Kidney (tissue), 14 donors: Measurements from ENCODE around the gene RYR2. TPM values are rescaled to one million over a fixed set of nuclear protein-coding genes. Genes with fewer than 3 reads are reported as not detected.
"Not testable (repeated sequence)": the region's sequence is repeated elsewhere in the genome, so short reads cannot be mapped to it uniquely, and the experiment has no call there.

Experiments
- DNase-seq, 5 donors: peaks; one replicate each; pipeline ENCODE4 v3.0.0-alpha.2; 2013 to 2020
- FAIRE-seq: peaks from 2 replicates; lab custom pipeline; 2012; peaks lifted over from hg19 to GRCh38; lab: Jason Lieb, UNC
- H3K27ac ChIP-seq, 2 donors: one replicate each; pipeline ENCODE4 v1.7.0; 2013; ENCODE audit warnings: low read depth in 2 of 2, low read length in 2 of 2, inconsistent platforms in 1 of 2
- H3K27me3 ChIP-seq: one replicate; pipeline ENCODE4 v1.7.1; 2013; ENCODE audit warnings: low read length, inconsistent platforms; ENCODE audit not compliant: control insufficient read depth, insufficient read depth
- H3K36me3 ChIP-seq, 3 donors: one replicate each; pipeline versions ENCODE4 v1.7.0 to v1.7.1; 2013; ENCODE audit warnings: low read length in 3 of 3, control low read depth in 1 of 3, inconsistent platforms in 1 of 3; ENCODE audit not compliant: insufficient read depth in 3 of 3, control insufficient read depth in 2 of 3
- H3K4me1 ChIP-seq, 3 donors: one replicate each; pipeline versions ENCODE4 v1.7.0 to v1.7.1; 2013; ENCODE audit warnings: low read length in 3 of 3, inconsistent platforms in 1 of 3, low read depth in 1 of 3; ENCODE audit not compliant: control insufficient read depth in 2 of 3, insufficient read depth in 2 of 3
- H3K4me3 ChIP-seq, 3 donors: one replicate each; pipeline versions ENCODE4 v1.7.0 to v1.8.1; 2013; ENCODE audit warnings: low read length in 3 of 3, control low read depth in 1 of 3, inconsistent platforms in 1 of 3
- H3K9ac ChIP-seq, 3 donors: one replicate each; pipeline versions ENCODE4 v1.7.0 to v1.7.1; 2013; ENCODE audit warnings: low read length in 3 of 3, control low read depth in 1 of 3, inconsistent platforms in 1 of 3
- H3K9me3 ChIP-seq, 3 donors: one replicate each; pipeline versions ENCODE4 v1.7.0 to v1.7.1; 2013; ENCODE audit warnings: low read length in 3 of 3, control low read depth in 1 of 3, inconsistent platforms in 1 of 3; ENCODE audit not compliant: control insufficient read depth in 2 of 3, insufficient read depth in 1 of 3
- CTCF ChIP-seq: IDR thresholded peaks from 3 replicates; pipeline ENCODE4 v1.5.1; 2012; ENCODE audit warnings: mild to moderate bottlenecking, moderate library complexity, borderline replicate concordance; ENCODE audit not compliant: insufficient read depth; ENCODE audit errors: extremely low read depth
- intact Hi-C: fragments of 100-400 bp; cut with DNase I; formaldehyde crosslinking; loops from one replicate; pipeline ENCODE4 v1.11.1; 2022
- polyA plus RNA-seq: library from polyadenylated mRNA; stranded (reverse); fragments of 350-450 nt; fragmentation: Illumina TruSeq; extraction: RNeasy Lipid Tissue Mini Kit (QIAGEN cat#74804); gene quantifications from one replicate; pipeline ENCODE4 v1.2.3, GENCODE V29; 2014; ENCODE audit warnings: low read depth, low replicate concordance; ENCODE audit not compliant: insufficient read depth
- total RNA-seq: library from RNA; stranded (reverse); fragmentation: NEBNext Ultra II Directional; extraction: Animal tissue kit (Norgen Biotek cat#: 25700); gene quantifications from one replicate; pipeline ENCODE4 v1.2.1, GENCODE V29; 2021
- donor health status: control.
- donor health status: control.
- donor health status: control.
- donor health status: control.
- donor health status: control.
- donor health status: DM: yes; HTN: yes; CAD: no.
- donor health status: Normal renal cell carcinoma (clear cell type).

The RYR2 gene
- total and polyA plus RNA-seq, 2 donors from 2014 or later: 0.28 to 0.60 TPM

- Histone ChIP-seq H3K4me3 (no peak overlapping the region), H3K27ac (no peak overlapping the region), H3K27me3 (no peaks in the 10 kb centered on the region), H3K9me3 (no peaks in the 10 kb centered on the region), H3K9ac (no peak overlapping the region), H3K36me3 (no peaks in the 10 kb centered on the region), H3K4me1 (no peaks in the 10 kb centered on the region)
- FAIRE-seq (no peak), DNase-seq (no peak)
- intact Hi-C loops: no loop called here
- TF ChIP-seq CTCF: no peak
These were observed 228.4 kb downstream of the RYR2 start for GRCh38 chr1:237270353-237270752.

GRCh38 chr1:237277994-237278393 is 236.0 kb downstream of the RYR2 start:
- FAIRE-seq, H3K4me1 ChIP-seq, H3K9me3 ChIP-seq, intact Hi-C loops, H3K9ac ChIP-seq, H3K4me3 ChIP-seq, H3K36me3 ChIP-seq, DNase-seq, H3K27ac ChIP-seq, H3K27me3 ChIP-seq: not testable (repeated sequence)

- no peaks in the 10 kb centered on the region for H3K9me3 ChIP-seq
- intact Hi-C loops: no loop called here
- H3K4me3 ChIP-seq: no peak overlapping the region
- H3K27ac ChIP-seq: no peak overlapping the region
- no peaks in the 10 kb centered on the region for H3K36me3 ChIP-seq
- H3K27me3 ChIP-seq: no peaks in the 10 kb centered on the region
- H3K4me1 ChIP-seq: no peaks in the 10 kb centered on the region
- no peak for DNase-seq
- no peak for FAIRE-seq
- TF ChIP-seq CTCF: no peak
- no peak overlapping the region for H3K9ac ChIP-seq
These were observed 237.6 kb downstream of the RYR2 start for GRCh38 chr1:237279629-237280028.

- DNase-seq: no peak
- no peak overlapping the region for H3K4me3 ChIP-seq
- no peaks in the 10 kb centered on the region for H3K36me3 ChIP-seq
- FAIRE-seq: no peak
- intact Hi-C loops: no loop called here
- no peak overlapping the region for H3K9ac ChIP-seq
- TF ChIP-seq CTCF: no peak
- no peak overlapping the region for H3K27ac ChIP-seq
- H3K9me3 ChIP-seq: no peaks in the 10 kb centered on the region
- H3K4me1 ChIP-seq: no peaks in the 10 kb centered on the region
- H3K27me3 ChIP-seq: no peaks in the 10 kb centered on the region
These were observed 239.5 kb downstream of the RYR2 start for GRCh38 chr1:237281481-237281880.
